Measurements from ENCODE around the gene CNTNAP1.
A peak's percentile ranks its signal among the peaks of the same experiment; 100 is the strongest.
"Not testable (repeated sequence)": the region's sequence is repeated elsewhere in the genome, so short reads cannot be mapped to it uniquely, and the experiment has no call there.

CNTNAP1 gene

DNA sequence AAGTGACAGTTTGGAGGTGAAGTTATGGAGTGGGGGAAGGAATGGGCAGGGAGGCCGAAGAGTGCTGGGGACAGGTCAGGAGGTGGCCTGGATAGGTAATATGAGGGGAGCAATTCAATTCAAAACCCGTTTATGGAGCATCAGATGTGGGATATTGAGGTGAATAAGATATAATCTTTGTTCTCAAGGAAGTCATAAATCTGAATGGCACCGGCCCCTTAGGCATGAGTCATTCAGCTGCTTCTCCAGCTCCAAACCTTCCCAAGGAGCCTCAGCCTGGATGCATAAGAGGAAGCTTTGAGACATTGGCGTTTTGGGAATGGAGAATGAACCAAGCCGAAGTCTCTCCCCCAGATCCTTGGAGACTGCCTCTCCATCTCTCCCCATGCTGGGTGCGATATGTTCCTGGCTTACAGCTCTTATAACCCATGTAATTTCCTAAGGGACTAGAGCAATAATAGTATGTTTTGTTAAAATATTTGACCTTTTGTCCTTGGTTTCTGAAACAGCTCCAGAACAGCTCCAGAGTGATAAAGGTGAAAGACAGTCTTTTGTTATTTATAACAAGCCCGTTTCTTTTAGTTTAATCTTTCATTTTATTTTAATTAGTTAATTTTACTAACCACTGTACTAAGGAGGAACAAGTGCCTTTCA, 21.5 kb upstream of the CNTNAP1 start:
- H3K4me3 ChIP-seq (ENCODE audit: low read depth, low read length), result no peak overlapping the region
- no peak for DNase-seq (ENCODE audit: low read depth)
- TF ChIP-seq, protein P1, sequence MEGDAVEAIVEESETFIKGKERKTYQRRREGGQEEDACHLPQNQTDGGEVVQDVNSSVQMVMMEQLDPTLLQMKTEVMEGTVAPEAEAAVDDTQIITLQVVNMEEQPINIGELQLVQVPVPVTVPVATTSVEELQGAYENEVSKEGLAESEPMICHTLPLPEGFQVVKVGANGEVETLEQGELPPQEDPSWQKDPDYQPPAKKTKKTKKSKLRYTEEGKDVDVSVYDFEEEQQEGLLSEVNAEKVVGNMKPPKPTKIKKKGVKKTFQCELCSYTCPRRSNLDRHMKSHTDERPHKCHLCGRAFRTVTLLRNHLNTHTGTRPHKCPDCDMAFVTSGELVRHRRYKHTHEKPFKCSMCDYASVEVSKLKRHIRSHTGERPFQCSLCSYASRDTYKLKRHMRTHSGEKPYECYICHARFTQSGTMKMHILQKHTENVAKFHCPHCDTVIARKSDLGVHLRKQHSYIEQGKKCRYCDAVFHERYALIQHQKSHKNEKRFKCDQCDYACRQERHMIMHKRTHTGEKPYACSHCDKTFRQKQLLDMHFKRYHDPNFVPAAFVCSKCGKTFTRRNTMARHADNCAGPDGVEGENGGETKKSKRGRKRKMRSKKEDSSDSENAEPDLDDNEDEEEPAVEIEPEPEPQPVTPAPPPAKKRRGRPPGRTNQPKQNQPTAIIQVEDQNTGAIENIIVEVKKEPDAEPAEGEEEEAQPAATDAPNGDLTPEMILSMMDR (IDR thresholded peaks at IDR 0.05; ENCODE audit: insufficient read depth, low read depth, low read length, missing control alignments), result no peak

DNA sequence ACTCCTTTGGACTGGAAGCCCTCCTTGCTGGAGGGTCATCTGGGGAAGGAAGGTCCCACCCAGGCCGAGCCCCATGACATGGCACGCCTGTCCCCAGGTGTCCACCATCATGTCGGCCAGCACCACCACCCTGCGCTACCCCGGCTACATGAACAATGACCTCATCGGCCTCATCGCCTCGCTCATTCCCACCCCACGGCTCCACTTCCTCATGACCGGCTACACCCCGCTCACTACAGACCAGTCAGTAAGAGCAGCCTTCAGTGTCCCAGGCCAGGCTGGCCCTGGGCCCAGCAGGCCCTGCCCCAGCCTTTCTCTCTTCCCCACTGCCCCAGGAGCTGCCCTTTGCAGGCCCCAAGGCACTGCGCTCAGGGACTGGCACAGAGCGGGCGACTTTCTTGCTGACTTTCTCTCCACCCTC, 16.7 kb upstream of the CNTNAP1 start:
- TF ChIP-seq, protein P1 (IDR thresholded peaks at IDR 0.05; ENCODE audit: insufficient read depth, low read depth, low read length, missing control alignments), result no peak
- H3K4me3 ChIP-seq (ENCODE audit: low read depth, low read length), result no peak overlapping the region
- no peak for DNase-seq (ENCODE audit: low read depth)

DNA sequence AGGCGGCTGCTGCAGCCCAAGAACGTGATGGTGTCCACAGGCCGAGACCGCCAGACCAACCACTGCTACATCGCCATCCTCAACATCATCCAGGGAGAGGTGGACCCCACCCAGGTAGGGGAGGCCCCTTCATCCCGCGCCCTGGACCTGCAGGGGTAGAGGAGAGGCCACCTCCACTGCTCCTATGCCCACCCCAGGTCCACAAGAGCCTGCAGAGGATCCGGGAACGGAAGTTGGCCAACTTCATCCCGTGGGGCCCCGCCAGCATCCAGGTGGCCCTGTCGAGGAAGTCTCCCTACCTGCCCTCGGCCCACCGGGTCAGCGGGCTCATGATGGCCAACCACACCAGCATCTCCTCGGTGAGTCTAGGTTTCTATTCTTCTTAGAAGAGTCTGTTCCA, 16.2 kb upstream of the CNTNAP1 start:
- not testable (repeated sequence) for H3K4me3 ChIP-seq (ENCODE audit: low read depth, low read length); DNase-seq (ENCODE audit: low read depth)

DNA sequence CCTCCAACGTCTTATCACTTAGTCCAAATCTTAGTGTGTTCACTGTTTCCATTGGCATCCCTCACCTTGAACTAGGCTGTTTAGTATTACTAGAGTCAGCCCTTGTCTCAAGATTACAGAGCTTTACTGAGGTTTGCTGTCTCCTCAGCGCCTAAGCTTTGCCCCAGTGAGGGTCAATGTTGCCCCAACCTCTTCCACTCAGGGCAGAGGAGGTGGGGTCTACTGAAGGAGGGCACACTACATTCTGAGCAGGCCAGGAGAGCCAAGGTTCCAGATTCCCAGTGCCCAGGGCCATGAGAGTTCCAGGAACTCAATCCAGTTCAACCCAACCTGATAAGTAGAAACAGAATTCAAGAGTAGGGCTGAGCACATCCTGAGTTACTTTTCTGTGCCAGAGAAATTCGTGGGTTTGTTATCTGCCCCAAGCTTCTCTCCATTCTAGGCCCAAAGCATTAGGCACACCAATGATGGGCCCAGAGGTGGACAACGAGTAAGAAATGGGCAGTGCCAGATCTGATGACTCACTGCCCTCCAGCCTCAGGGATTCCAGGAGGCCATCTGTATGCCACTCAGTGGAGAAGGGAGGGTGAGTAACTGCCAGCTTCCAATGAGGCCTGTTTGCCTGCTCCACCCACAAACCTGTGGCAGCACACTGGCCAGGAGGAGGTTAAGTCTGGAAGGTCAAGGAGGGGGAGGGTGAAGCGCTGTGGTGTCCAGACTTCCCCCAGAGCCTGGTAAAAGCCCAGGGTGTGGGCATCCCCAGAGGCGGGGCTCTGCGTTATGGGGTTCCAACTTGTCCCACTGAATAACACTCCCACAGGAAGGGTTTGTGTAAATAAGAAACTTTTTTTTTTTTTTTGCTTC, 15.0 kb upstream of the CNTNAP1 start:
- TF ChIP-seq, protein P1 (IDR thresholded peaks at IDR 0.05; ENCODE audit: insufficient read depth, low read depth, low read length, missing control alignments), result no peak
- H3K4me3 ChIP-seq (ENCODE audit: low read depth, low read length), result no peak overlapping the region

DNA sequence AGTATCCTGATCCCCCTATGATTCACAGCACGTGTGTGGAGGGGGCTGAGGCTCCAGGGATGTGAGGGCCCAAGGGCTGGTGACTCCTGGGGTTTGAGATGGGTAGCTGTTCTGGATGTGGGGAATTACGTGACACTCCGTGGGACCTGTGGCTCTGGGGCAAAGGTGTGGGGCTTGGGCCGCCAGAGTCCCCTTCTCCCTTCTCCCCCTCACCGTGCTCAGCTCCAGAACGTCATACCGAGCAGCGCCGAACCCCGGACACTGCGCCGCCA, 12.7 kb upstream of the CNTNAP1 start:
- H3K4me3 ChIP-seq (ENCODE audit: low read depth, low read length), result no peak overlapping the region
- no peak for DNase-seq (ENCODE audit: low read depth)
- TF ChIP-seq, protein P1 (IDR thresholded peaks at IDR 0.05; ENCODE audit: insufficient read depth, low read depth, low read length, missing control alignments), result no peak

More for the DNA sequence above, 15.0 kb upstream of the CNTNAP1 start:
- no peak for DNase-seq (ENCODE audit: low read depth)

DNA sequence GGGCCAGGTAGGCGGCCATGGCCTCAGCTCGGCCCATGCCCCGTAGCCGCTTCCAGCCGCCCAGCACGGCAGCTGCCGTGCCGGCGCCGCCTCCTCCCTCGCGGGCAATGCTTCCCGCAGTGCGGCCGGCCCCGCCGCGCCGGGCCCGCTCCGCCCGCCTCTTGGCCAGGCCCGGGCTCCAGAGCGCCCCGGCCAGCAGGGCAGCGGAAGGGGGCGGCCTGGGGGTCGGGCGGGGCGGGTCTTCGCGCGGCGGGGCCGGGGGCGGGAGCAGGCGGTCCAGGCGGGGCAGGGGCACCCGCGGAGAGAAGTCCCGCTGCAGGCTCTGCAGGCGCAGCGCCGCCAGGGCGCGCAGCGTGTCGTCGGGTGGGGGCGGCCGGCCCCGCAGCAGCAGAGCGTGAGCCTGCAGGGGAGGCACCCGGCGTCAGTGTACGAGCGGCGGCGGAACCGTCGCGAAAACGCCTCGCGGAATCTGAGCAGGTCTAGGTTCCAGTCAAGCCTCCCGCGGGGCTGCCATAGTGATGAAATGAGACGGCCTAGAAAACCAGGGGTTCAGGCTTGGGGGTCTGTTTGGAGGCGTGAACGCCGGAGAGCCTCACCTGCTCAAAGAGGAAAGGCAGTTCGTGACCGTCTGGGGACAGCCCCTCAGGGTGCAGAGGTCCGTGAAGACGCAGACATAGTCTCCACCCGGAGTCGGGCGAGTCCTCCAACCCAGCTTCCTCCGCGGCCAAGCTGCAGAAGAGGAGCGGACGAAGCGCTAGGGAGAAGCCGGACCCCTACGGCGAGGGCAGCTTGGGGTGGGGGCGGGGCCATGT, 12.1 kb upstream of the CNTNAP1 start:
- TF ChIP-seq, protein P1 (IDR thresholded peaks at IDR 0.05; ENCODE audit: insufficient read depth, low read depth, low read length, missing control alignments), result peak; percentile 1
- DNase-seq (ENCODE audit: low read depth), result no peak
- no peak overlapping the region for H3K4me3 ChIP-seq (ENCODE audit: low read depth, low read length)

All from GM12865 (cell line).